Natural killer cell (primary cell): ENCODE results near the gene PDE8A. TPM values are rescaled to one million over a fixed set of nuclear protein-coding genes. Genes with fewer than 3 reads are reported as not detected.

Experiments used
- ATAC-seq, 3 donors: fragments of 150-1000 bp in 2 of 3; fragments of 200-7000 bp in 1 of 3; cut with Tn5 transposase; 1 replicate in 1 of 3; 2 replicates in 2 of 3; pipeline ENCODE4 v1.10.0; 2021; ENCODE audit warnings: mild to moderate bottlenecking in 2 of 3, moderate library complexity in 2 of 3
- DNase-seq, 2 donors: peaks; one replicate each; pipeline versions ENCODE4 v3.0.0 to v3.0.0-alpha.2; 2013 to 2021; ENCODE audit warnings: mixed read lengths in 1 of 2
- H3K27ac ChIP-seq: one replicate; pipeline ENCODE4 v1.5.1; 2013; ENCODE audit warnings: mild to moderate bottlenecking, low read length
- H3K27me3 ChIP-seq: one replicate; pipeline ENCODE4 v1.6.1; 2013; ENCODE audit warnings: low read length; ENCODE audit not compliant: control insufficient read depth, insufficient read depth
- H3K36me3 ChIP-seq: one replicate; pipeline ENCODE4 v1.6.1; 2013; ENCODE audit warnings: low read length; ENCODE audit not compliant: control insufficient read depth, insufficient read depth
- H3K4me1 ChIP-seq: one replicate; pipeline ENCODE4 v1.6.1; 2013; ENCODE audit warnings: low read length; ENCODE audit not compliant: control insufficient read depth, insufficient read depth
- H3K4me3 ChIP-seq: one replicate; pipeline ENCODE4 v1.5.1; 2013; ENCODE audit warnings: low read length
- H3K9me3 ChIP-seq: one replicate; pipeline ENCODE4 v1.6.1; 2013; ENCODE audit warnings: low read length; ENCODE audit not compliant: control insufficient read depth, insufficient read depth
- H3K27ac Mint-ChIP-seq, 2 donors: one replicate each; pipeline ENCODE4 v1.8.0; 2022; ENCODE audit warnings: mild to moderate bottlenecking in 2 of 2, mixed read lengths in 2 of 2, moderate library complexity in 1 of 2
- H3K27me3 Mint-ChIP-seq, 2 donors: one replicate each; pipeline ENCODE4 v1.8.0; 2022; ENCODE audit warnings: low read depth in 2 of 2, mixed read lengths in 2 of 2
- H3K36me3 Mint-ChIP-seq: one replicate; pipeline ENCODE4 v1.8.0; 2022; ENCODE audit warnings: mixed read lengths
- H3K4me1 Mint-ChIP-seq, 2 donors: one replicate each; pipeline ENCODE4 v1.8.0; 2022; ENCODE audit warnings: mixed read lengths in 2 of 2
- H3K4me3 Mint-ChIP-seq: one replicate; pipeline ENCODE4 v1.8.0; 2022; ENCODE audit warnings: mild to moderate bottlenecking, moderate library complexity, mixed read lengths
- H3K9me3 Mint-ChIP-seq, 2 donors: one replicate each; pipeline ENCODE4 v1.8.0; 2022; ENCODE audit warnings: mixed read lengths in 2 of 2
- WGBS: methylation state at CpG from one replicate; pipeline ENCODE4 v1.1.7; 2013; ENCODE audit warnings: missing lambda C conversion rate; ENCODE audit not compliant: insufficient coverage; 5-methylcytosine and 5-hydroxymethylcytosine counted together
- intact Hi-C: fragments of 100-400 bp; cut with micrococcal nuclease; formaldehyde crosslinking; loops from one replicate; pipeline ENCODE4 v1.14.2; 2022
- total RNA-seq, 4 donors: library from RNA; stranded (reverse); fragments of 120-200 nt in 1 of 4; gene quantifications; one replicate each; pipeline versions ENCODE4 v1.2.3 to v1.2.4, GENCODE V29; 2013 to 2022
- TF ChIP-seq, protein P1 (sequence below): fragments of 200-600 bp; IDR thresholded peaks from one replicate; pipeline ENCODE4 v1.8.0; 2022; ENCODE audit warnings: antibody characterized with exemption

The PDE8A gene
- total RNA-seq, 3 donors from 2014 or later (not counting 1 experiment from before 2014, with no cell fraction given): 21.0 to 24.2 (median 23.8) TPM

- no peaks in the 10 kb centered on the region for H3K9me3 Mint-ChIP-seq
- TF ChIP-seq, protein P1, sequence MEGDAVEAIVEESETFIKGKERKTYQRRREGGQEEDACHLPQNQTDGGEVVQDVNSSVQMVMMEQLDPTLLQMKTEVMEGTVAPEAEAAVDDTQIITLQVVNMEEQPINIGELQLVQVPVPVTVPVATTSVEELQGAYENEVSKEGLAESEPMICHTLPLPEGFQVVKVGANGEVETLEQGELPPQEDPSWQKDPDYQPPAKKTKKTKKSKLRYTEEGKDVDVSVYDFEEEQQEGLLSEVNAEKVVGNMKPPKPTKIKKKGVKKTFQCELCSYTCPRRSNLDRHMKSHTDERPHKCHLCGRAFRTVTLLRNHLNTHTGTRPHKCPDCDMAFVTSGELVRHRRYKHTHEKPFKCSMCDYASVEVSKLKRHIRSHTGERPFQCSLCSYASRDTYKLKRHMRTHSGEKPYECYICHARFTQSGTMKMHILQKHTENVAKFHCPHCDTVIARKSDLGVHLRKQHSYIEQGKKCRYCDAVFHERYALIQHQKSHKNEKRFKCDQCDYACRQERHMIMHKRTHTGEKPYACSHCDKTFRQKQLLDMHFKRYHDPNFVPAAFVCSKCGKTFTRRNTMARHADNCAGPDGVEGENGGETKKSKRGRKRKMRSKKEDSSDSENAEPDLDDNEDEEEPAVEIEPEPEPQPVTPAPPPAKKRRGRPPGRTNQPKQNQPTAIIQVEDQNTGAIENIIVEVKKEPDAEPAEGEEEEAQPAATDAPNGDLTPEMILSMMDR: no peak
- no peaks in the 10 kb centered on the region for H3K27me3 ChIP-seq
- H3K9me3 ChIP-seq: no peaks in the 10 kb centered on the region
- DNase-seq (peak; percentile 56 to 80), ATAC-seq (peak in 1 of 3 donors; percentile 5)
- H3K27ac ChIP-seq: peak overlapping the region; percentile 72
- H3K36me3 Mint-ChIP-seq: no peaks in the 10 kb centered on the region
- H3K4me3 ChIP-seq: peak overlapping the region; percentile 51
- intact Hi-C loops: loop anchor here (5.0 to 10.0 kb wide), 3 partner anchors 52 to 350 kb away; partner anchors contain the start of gene ZNF592
- WGBS: 1% methylated on average over 44 of the region's 46 CpGs
- H3K4me1 Mint-ChIP-seq: peaks cover 30 to 33% of the 10 kb centered on the region in 2 donors
- peak overlapping the region; percentile 84 to 90 for H3K27ac Mint-ChIP-seq
- H3K36me3 ChIP-seq: no peaks in the 10 kb centered on the region
- no peaks in the 10 kb centered on the region for H3K27me3 Mint-ChIP-seq
- peak overlapping the region; percentile 94 for H3K4me3 Mint-ChIP-seq
- peaks cover 19% of the 10 kb centered on the region for H3K4me1 ChIP-seq
These were observed 755 bp downstream of the PDE8A start for GRCh38 chr15:84982301-84982920.

GRCh38 chr15:84983294-84983693, 1.6 kb downstream of the PDE8A start:
- no peak overlapping the region for H3K4me3 ChIP-seq
- H3K27me3 Mint-ChIP-seq: no peaks in the 10 kb centered on the region
- no peak overlapping the region for H3K27ac ChIP-seq
- intact Hi-C loops: loop anchor here (5.0 to 10.0 kb wide), 3 partner anchors 52 to 351 kb away; partner anchors contain the start of gene ZNF592
- WGBS: 83% methylated on average over 4 of the region's 4 CpGs
- ATAC-seq (no peak), DNase-seq (no peak)
- TF ChIP-seq, protein P1: no peak
- H3K36me3 ChIP-seq: no peaks in the 10 kb centered on the region
- H3K9me3 ChIP-seq: no peaks in the 10 kb centered on the region
- peaks cover 19% of the 10 kb centered on the region for H3K4me1 ChIP-seq
- H3K36me3 Mint-ChIP-seq: no peaks in the 10 kb centered on the region
- peak overlapping the region; percentile 84 to 90 for H3K27ac Mint-ChIP-seq
- H3K9me3 Mint-ChIP-seq: no peaks in the 10 kb centered on the region
- H3K4me3 Mint-ChIP-seq: peak overlapping the region; percentile 55
- H3K27me3 ChIP-seq: no peaks in the 10 kb centered on the region
- H3K4me1 Mint-ChIP-seq: peaks cover 33 to 36% of the 10 kb centered on the region in 2 donors

GRCh38 chr15:84983711-84984110, 2.1 kb downstream of the PDE8A start:
- H3K9me3 ChIP-seq: no peaks in the 10 kb centered on the region
- H3K4me1 ChIP-seq: peaks cover 24% of the 10 kb centered on the region
- TF ChIP-seq, protein P1: no peak
- H3K27ac Mint-ChIP-seq: peak overlapping the region in 1 of 2 donors; percentile 90
- no peaks in the 10 kb centered on the region for H3K27me3 ChIP-seq
- H3K27me3 Mint-ChIP-seq: no peaks in the 10 kb centered on the region
- ATAC-seq (no peak), DNase-seq (peak in 1 of 2 donors; percentile 29)
- WGBS: no CpG with 5 or more reads among the region's 2 CpGs
- H3K27ac ChIP-seq: no peak overlapping the region
- intact Hi-C loops: loop anchor here (5.0 to 10.0 kb wide), 3 partner anchors 51 to 351 kb away; partner anchors contain the start of gene ZNF592
- no peak overlapping the region for H3K4me3 ChIP-seq
- H3K9me3 Mint-ChIP-seq: no peaks in the 10 kb centered on the region
- H3K4me3 Mint-ChIP-seq: peak overlapping the region; percentile 55
- H3K4me1 Mint-ChIP-seq: peaks cover 38 to 40% of the 10 kb centered on the region in 2 donors
- no peaks in the 10 kb centered on the region for H3K36me3 Mint-ChIP-seq
- no peaks in the 10 kb centered on the region for H3K36me3 ChIP-seq
